Neural progenitor cell (in vitro differentiated cells): ENCODE data around the gene NPPC. TPM values are rescaled to one million over a fixed set of nuclear protein-coding genes. Genes with fewer than 3 reads are reported as not detected.
A peak's percentile ranks its signal among the peaks of the same experiment; 100 is the strongest.

ENCODE experiments used
- DNase-seq: peaks from one replicate; pipeline ENCODE4 v3.0.0-alpha.2; 2016; ENCODE audit warnings: low spot score
- H2AFZ ChIP-seq: fragments of 200-600 bp; sonication (generic); replicated peaks from 2 replicates; pipeline ENCODE4 v1.6.1; 2016; ENCODE audit warnings: antibody characterized with exemption
- H3F3A ChIP-seq: fragments of 200-600 bp; sonication (generic); 2 replicates; pipeline ENCODE4 v1.6.1; 2016; ENCODE audit warnings: antibody characterized with exemption, low read depth
- H3K27ac ChIP-seq: fragments of 200-600 bp; sonication (generic); 2 replicates; pipeline ENCODE4 v1.5.1; 2016; ENCODE audit warnings: mild to moderate bottlenecking
- H3K27me3 ChIP-seq: fragments of 200-600 bp; sonication (generic); 2 replicates; pipeline ENCODE4 v1.6.1; 2016; ENCODE audit warnings: mild to moderate bottlenecking, moderate library complexity
- H3K36me3 ChIP-seq: fragments of 200-600 bp; sonication (generic); 2 replicates; pipeline ENCODE4 v1.5.1; 2016
- H3K4me1 ChIP-seq: fragments of 200-600 bp; sonication (generic); 2 replicates; pipeline ENCODE4 v1.6.1; 2016; ENCODE audit warnings: mixed run types
- H3K4me2 ChIP-seq: fragments of 200-600 bp; sonication (generic); 2 replicates; pipeline ENCODE4 v1.6.1; 2016
- H3K4me3 ChIP-seq: fragments of 200-600 bp; sonication (generic); 2 replicates; pipeline ENCODE4 v1.5.1; 2016
- H3K79me2 ChIP-seq: fragments of 200-600 bp; sonication (generic); 2 replicates; pipeline ENCODE4 v1.6.1; 2016; ENCODE audit warnings: low read depth
- H3K9ac ChIP-seq: fragments of 200-600 bp; sonication (generic); 2 replicates; pipeline ENCODE4 v1.6.1; 2016
- H3K9me3 ChIP-seq: fragments of 200-600 bp; sonication (generic); 2 replicates; pipeline ENCODE4 v1.5.1; 2016; ENCODE audit warnings: low read depth
- H4K20me1 ChIP-seq: fragments of 200-600 bp; sonication (generic); 2 replicates; pipeline ENCODE4 v1.6.1; 2016; ENCODE audit warnings: low read depth
- H3K27ac Mint-ChIP-seq: 3 replicates; pipeline ENCODE4 v1.8.0; 2021; ENCODE audit warnings: mixed read lengths
- H3K27me3 Mint-ChIP-seq: 2 replicates; pipeline ENCODE4 v1.8.0; 2022; ENCODE audit warnings: low read depth, mild to moderate bottlenecking, inconsistent platforms, moderate library complexity, mixed read lengths; ENCODE audit not compliant: insufficient read depth
- H3K36me3 Mint-ChIP-seq: 3 replicates; pipeline ENCODE4 v1.8.0; 2021; ENCODE audit warnings: mixed read lengths
- H3K4me1 Mint-ChIP-seq: 3 replicates; pipeline ENCODE4 v1.8.0; 2021; ENCODE audit warnings: mixed read lengths
- H3K4me3 Mint-ChIP-seq: 3 replicates; pipeline ENCODE4 v1.8.0; 2021; ENCODE audit warnings: mild to moderate bottlenecking, moderate library complexity, mixed read lengths
- H3K9me3 Mint-ChIP-seq: 3 replicates; pipeline ENCODE4 v1.8.0; 2020; ENCODE audit warnings: mixed read lengths
- CTCF ChIP-seq: fragments of 200-600 bp; sonication (generic); IDR thresholded peaks from 2 replicates; pipeline ENCODE4 v1.5.1; 2017; ENCODE audit warnings: antibody characterized with exemption, mild to moderate bottlenecking
- EZH2 ChIP-seq: fragments of 200-600 bp; sonication (generic); IDR thresholded peaks from 2 replicates; pipeline ENCODE4 v1.6.1; 2017; ENCODE audit warnings: antibody characterized with exemption, mild to moderate bottlenecking, moderate library complexity
- EZH2phosphoT487 ChIP-seq: fragments of 200-600 bp; sonication (generic); IDR thresholded peaks from 2 replicates; pipeline ENCODE4 v1.6.1; 2017; ENCODE audit warnings: antibody characterized with exemption
- total RNA-seq: library from RNA; depleted of rRNA; stranded (reverse); fragments of >200 nt; gene quantifications from 2 replicates; pipeline ENCODE4 v1.2.3, GENCODE V29; 2015; ENCODE audit warnings: low replicate concordance

NPPC gene
- total RNA-seq, 1 donor from 2014 or later: not detected

GRCh38 chr2:231961349-231962166 is 35.4 kb upstream of the NPPC start, which contains the start of gene DIS3L2:
Gene DIS3L2, plus strand, starts transcription at chr2:231961713. Its CDS starts 53,215 bp downstream, at chr2:232014928.
- H3K36me3 Mint-ChIP-seq: peaks cover 4% of the 10 kb centered on the region
- no peaks in the 10 kb centered on the region for H3K9me3 Mint-ChIP-seq
- no peaks in the 10 kb centered on the region for H4K20me1 ChIP-seq
- TF ChIP-seq EZH2phosphoT487 (no peak), EZH2 (no peak), CTCF (no peak)
- H3K4me2 ChIP-seq: peak within 1 kb of the TSS; percentile 85
- peak within 1 kb of the TSS; percentile 68 for H3K4me3 ChIP-seq
- H3K36me3 ChIP-seq: no peaks in the 10 kb centered on the region
- peaks cover 5% of the 10 kb centered on the region for H3K27me3 Mint-ChIP-seq
- DNase-seq: peak; percentile 89
- peak within 1 kb of the TSS; percentile 30 for H3K9ac ChIP-seq
- peak within 1 kb of the TSS; percentile 87 for H2AFZ ChIP-seq
- peaks cover 9% of the 10 kb centered on the region for H3F3A ChIP-seq
- peak within 1 kb of the TSS; percentile 89 for H3K27ac Mint-ChIP-seq
- peaks cover 39% of the 10 kb centered on the region for H3K79me2 ChIP-seq
- H3K27ac ChIP-seq: no peak within 1 kb of the TSS
- peaks cover 5% of the 10 kb centered on the region for H3K4me1 ChIP-seq
- H3K4me3 Mint-ChIP-seq: peak within 1 kb of the TSS; percentile 97
- no peaks in the 10 kb centered on the region for H3K9me3 ChIP-seq
- peaks cover 27% of the 10 kb centered on the region for H3K4me1 Mint-ChIP-seq
- H3K27me3 ChIP-seq: no peaks in the 10 kb centered on the region

DNA sequence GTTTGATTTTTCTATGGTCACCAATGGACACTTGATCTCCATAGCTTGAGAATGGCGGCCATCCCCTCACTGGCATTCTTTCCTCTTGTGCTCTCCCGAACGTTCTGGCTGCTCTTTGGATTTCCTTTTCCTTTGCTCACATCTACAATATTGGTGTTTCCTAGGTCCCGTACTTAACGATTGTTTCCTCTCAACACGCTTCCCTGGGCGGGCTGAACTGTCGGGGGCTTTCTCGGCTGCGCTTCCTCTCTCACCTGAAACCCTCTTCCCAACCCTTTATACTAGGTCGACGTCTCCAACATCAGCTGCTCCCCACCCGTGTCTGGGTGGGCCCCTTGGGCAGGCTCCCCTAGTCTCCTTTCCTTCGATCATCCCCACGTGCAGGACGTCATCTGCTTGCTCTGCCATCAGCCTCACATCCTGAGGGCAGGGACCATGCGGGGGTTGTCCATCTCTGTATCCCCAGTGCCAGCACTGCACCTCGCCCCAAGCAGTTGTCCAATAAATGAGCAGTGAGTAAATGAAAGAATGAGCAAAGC is 34.7 kb upstream of the NPPC start:
- H3K27me3 ChIP-seq: no peaks in the 10 kb centered on the region
- no peak for DNase-seq
- TF ChIP-seq CTCF (no peak), EZH2 (no peak), EZH2phosphoT487 (no peak)
- no peaks in the 10 kb centered on the region for H4K20me1 ChIP-seq
- no peaks in the 10 kb centered on the region for H3K9me3 ChIP-seq
- peaks cover 39% of the 10 kb centered on the region for H3K79me2 ChIP-seq
- no peaks in the 10 kb centered on the region for H3K36me3 ChIP-seq
- Mint-ChIP-seq H3K4me1 (peaks cover 27% of the 10 kb centered on the region), H3K9me3 (no peaks in the 10 kb centered on the region), H3K27me3 (peaks cover 5% of the 10 kb centered on the region), H3K36me3 (peaks cover 4% of the 10 kb centered on the region), H3K4me3 (peak overlapping the region; percentile 97), H3K27ac (peak overlapping the region; percentile 87)
- peak overlapping the region; percentile 85 for H3K4me2 ChIP-seq
- no peak overlapping the region for H3K27ac ChIP-seq
- peak overlapping the region; percentile 68 for H3K4me3 ChIP-seq
- H3F3A ChIP-seq: peaks cover 9% of the 10 kb centered on the region
- peak overlapping the region; percentile 30 for H3K9ac ChIP-seq
- H3K4me1 ChIP-seq: peaks cover 5% of the 10 kb centered on the region
- peak overlapping the region; percentile 87 for H2AFZ ChIP-seq

- Histone ChIP-seq H3K27me3 (no peaks in the 10 kb centered on the region), H3K9ac (no peak overlapping the region), H2AFZ (no peak overlapping the region), H3K4me2 (no peak overlapping the region), H3K36me3 (no peaks in the 10 kb centered on the region), H3K79me2 (peaks cover 14% of the 10 kb centered on the region), H3K4me1 (peaks cover 14% of the 10 kb centered on the region), H3F3A (peaks cover 9% of the 10 kb centered on the region), H3K27ac (no peak overlapping the region), H3K9me3 (no peaks in the 10 kb centered on the region), H4K20me1 (no peaks in the 10 kb centered on the region), H3K4me3 (no peak overlapping the region)
- H3K4me1 Mint-ChIP-seq: peaks cover 21% of the 10 kb centered on the region
- no peaks in the 10 kb centered on the region for H3K9me3 Mint-ChIP-seq
- H3K4me3 Mint-ChIP-seq: no peak overlapping the region
- H3K36me3 Mint-ChIP-seq: peaks cover 4% of the 10 kb centered on the region
- no peak overlapping the region for H3K27ac Mint-ChIP-seq
- TF ChIP-seq EZH2: no peak
- no peak for TF ChIP-seq EZH2phosphoT487
- no peak for TF ChIP-seq CTCF
- no peak for DNase-seq
- peaks cover 5% of the 10 kb centered on the region for H3K27me3 Mint-ChIP-seq
Measured at GRCh38 chr2:231957913-231958763, 31.9 kb upstream of the NPPC start.
